NCI-H748 (cell line): Measurements from ENCODE around the gene CCNC.

Experiments used
- DNase-seq: peaks from one replicate; lab custom pipeline; 2025; ENCODE audit not compliant: unreplicated experiment; lab: John Stamatoyannopoulos, UW

CCNC gene, protein sequence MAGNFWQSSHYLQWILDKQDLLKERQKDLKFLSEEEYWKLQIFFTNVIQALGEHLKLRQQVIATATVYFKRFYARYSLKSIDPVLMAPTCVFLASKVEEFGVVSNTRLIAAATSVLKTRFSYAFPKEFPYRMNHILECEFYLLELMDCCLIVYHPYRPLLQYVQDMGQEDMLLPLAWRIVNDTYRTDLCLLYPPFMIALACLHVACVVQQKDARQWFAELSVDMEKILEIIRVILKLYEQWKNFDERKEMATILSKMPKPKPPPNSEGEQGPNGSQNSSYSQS

DNA sequence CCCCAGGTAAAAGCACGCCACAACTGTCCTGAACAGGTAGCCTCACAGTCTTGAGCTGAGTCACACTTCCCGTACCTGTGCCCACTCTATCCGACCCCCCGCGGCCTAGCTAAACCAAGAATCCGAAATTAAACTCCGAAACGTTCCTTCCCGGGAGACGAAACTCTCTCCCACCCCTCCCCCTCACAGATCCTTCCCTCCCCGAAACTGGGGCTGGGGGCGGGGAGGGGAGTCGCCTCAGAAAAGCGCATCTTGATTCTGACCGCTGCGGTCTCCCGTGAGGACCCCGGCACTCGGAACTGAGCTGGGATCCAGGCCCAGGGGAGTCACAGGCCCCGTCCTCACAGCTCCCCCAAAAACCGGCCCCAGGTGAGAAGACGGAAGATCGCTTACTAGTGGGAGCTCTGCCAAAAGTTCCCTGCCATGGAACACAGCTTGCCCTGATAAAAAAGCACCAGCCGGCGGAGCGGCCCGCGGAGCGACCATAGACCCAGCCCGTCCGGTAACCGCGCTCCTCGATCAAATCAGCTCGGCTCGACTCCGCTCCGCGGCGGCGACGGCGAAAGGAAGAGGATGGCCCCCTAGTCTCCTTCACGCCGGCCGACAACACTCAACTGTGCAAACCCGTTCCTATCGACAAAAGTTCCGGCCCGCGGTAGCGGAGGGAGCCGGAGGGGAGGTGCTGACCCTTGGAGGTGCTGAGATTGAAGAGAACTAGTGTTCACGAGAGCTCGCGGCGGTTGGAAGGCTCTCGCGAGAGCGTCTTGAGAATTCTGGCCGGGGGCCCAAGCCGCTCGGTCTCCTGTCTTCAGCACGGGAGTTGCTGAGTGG, at the start of gene CCNC:
Gene CCNC (minus strand): TSS at position 558 of the 831 bp plus-strand sequence. CDS start 133 bp downstream, at position 425.
- DNase-seq, result peak; percentile 98

DNA sequence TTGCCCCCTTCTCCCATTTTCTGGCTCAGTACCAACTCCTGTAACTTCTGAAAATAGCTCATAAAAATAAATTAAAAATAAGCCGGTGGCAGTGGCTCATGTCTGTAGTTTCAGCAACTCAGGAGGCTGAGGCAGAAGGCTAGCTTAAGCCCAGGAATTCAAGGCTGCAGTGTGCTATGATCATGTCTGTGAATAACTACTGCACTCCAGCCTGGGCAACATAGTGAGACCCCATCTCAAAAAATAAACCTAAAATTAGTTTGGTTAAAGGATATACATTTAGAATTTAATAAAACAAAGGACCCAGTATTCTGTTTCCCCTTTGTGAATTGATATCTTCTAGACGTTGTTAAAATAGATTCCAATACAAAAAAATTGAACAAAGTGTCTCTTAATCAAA, 48.7 kb upstream of the CCNC start:
- no peak for DNase-seq

DNA sequence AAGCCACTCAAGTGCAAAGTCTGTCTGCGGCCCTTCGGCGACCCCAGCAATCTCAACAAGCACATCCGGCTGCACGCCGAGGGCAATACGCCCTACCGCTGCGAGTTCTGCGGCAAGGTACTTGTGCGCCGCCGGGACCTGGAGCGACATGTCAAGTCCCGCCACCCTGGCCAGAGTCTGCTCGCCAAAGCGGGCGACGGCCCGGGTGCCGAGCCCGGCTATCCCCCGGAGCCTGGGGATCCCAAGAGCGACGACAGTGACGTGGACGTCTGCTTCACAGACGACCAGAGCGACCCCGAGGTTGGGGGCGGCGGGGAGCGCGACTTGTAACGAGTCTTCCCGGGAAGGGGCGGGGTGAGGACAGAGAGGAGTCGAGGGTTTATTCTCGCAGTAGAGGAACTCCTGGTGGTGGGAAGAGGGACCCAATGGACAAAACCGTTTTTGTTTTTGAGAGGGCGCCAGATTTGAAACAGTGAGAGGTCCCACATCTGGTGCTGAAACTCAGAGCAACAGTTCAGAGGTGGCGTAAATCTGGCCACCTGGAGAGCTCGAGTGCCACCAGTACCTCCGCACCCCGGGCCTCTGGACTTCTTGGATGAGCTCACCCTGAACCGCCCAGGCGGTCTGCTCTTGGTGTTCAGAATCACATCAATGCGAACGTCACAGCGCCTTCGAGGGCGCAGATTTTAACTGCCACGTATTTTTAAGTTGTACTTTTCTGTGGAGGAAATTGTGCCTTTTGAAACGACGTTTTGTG, 46.1 kb upstream of the CCNC start:
- peak; percentile 87 for DNase-seq

DNA sequence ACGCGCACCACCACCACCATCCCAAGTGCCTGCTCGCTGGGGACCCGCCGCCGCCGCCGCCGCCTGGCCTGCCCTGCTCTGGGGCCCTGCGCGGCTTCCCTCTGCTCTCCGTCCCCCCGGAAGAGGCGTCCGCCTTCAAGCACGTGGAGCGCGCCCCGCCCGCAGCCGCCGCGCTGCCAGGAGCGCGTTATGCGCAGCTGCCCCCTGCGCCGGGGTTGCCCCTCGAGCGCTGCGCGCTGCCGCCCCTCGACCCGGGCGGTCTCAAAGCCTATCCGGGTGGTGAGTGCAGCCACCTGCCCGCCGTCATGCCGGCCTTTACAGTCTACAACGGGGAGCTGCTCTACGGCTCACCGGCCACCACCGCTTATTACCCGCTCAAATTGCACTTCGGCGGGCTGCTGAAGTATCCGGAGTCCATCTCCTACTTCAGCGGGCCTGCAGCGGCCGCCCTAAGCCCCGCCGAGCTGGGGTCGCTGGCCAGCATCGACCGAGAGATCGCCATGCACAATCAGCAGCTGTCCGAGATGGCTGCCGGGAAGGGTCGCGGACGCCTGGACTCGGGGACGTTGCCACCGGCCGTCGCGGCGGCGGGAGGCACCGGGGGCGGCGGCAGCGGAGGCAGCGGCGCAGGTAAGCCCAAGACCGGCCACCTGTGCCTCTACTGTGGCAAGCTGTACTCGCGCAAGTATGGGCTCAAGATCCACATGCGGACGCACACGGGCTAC, 45.4 kb upstream of the CCNC start:
- DNase-seq, result peak; percentile 81

DNA sequence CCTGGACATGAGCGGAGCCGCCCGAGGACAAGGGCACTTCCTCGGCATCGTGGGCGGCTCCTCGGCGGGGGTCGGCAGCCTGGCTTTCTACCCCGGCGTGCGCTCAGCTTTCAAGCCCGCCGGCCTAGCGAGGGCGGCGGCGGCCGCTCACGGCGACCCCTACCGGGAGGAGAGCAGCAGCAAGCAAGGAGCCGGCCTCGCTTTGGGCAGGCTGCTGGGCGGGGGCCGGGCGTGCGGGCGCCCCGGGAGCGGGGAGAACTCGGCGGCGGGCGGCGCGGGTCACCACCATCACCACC, 44.9 kb upstream of the CCNC start:
- peak; percentile 78 for DNase-seq

DNA sequence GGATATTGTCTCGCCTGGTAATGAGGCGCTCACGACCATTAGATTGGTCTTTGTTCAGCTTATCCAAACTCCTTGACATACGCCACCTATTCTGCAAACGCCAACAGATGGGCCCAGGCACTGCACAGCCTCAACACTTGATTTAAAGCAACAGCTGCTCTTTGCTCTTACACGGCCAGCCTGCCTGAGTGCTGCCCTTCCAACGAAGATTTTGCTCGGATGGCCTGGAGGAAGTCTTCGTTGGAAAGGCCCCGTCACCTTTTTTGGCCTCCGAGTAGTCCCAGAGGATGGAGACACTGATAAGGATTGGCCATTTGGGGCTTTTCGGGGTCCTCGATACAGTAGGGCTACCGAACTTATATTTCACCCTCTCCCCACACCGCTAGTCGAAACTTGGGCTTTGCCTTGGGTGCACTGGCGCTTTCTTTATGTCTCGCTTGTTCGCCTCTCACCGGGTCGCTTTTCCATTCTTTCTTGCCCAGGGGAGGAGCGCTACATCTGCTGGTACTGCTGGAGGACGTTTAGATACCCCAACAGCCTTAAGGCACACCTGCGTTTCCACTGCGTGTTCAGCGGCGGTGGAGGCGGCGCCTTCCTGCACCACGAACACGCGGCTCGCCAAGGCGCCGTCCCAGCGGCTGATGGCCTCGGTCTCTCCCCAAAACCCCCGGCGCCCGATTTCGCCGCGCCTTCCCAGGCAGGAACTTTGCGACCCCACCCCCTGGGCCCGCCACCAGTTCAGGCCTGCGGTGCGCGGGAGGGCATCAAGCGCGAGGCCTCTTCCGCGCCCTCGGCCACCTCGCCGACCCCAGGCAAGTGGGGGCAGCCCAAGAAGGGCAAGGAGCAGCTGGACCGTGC, 44.3 kb upstream of the CCNC start:
- peak; percentile 82 for DNase-seq

DNA sequence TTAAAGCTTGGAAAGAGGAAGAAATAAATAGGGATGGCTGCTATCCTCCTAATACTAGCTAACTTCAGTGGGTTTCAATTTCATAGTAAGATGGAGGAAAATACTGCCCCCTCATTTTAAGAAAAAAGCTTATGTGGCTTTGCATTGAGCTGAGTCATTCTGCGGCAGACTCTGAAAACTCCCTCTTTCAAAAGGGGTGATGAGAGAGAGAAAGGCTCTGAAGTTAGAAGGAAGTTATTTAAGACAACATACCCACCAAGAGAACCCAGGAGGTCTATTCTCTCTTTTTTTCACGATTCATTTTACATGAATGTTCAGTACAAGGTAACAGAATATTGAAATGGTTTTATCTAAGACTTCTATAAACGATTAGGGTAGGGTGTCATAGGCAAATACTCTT, 42.7 kb upstream of the CCNC start:
- no peak for DNase-seq

DNA sequence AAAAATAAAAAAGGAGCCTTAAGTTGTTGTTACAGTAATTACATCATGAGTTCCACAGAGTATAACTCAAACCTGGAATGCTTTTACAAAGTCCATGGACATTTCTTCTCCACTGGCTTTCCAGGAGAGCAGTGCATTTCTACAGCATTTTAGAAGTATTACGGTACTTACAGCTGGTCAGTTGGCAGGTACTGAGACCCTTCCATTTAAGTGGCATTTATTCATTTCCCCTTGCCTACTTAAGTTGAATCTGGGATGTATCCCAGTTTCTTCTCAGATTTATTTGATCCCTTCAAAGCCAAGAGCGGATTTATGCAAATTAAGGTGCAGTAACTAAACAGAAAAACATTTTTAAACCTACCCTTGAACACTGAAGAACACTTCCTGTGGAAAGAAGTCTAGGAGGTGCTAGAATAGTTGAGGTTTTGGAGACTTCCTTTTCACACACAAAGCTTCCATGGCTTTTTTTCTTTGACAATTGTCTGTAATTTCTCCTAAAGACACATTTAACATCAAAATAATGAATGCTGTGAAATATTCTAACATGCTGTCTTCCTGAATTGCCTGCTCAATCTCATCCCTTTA, 41.5 kb upstream of the CCNC start:
- DNase-seq, result no peak

DNA sequence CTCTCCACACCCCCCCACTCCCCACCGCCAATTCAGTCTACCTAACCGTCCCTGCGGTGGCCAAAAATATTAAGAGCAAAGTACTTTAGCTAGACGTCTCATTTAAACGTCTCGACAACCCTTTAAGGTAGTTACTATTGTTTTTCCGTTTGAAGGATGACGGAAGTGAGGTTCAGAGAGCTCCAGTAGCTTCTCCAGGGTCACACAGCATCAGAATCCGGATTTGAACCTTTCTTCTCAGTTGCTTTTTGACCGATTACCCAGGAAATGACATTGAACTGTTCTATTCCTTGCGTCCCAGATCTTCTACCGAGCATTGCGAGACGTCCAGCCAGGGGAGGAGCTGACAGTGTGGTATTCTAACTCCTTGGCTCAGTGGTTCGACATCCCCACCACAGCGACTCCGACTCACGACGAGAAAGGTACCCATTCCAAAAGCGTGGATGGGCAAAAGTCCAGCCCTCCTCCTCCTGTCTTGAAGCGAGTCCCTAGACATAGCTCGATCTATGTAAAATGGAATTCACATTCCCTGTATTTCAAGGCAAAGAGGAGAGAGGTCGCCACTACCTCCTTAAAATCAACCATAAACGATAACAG, 40.5 kb upstream of the CCNC start:
- no peak for DNase-seq

DNA sequence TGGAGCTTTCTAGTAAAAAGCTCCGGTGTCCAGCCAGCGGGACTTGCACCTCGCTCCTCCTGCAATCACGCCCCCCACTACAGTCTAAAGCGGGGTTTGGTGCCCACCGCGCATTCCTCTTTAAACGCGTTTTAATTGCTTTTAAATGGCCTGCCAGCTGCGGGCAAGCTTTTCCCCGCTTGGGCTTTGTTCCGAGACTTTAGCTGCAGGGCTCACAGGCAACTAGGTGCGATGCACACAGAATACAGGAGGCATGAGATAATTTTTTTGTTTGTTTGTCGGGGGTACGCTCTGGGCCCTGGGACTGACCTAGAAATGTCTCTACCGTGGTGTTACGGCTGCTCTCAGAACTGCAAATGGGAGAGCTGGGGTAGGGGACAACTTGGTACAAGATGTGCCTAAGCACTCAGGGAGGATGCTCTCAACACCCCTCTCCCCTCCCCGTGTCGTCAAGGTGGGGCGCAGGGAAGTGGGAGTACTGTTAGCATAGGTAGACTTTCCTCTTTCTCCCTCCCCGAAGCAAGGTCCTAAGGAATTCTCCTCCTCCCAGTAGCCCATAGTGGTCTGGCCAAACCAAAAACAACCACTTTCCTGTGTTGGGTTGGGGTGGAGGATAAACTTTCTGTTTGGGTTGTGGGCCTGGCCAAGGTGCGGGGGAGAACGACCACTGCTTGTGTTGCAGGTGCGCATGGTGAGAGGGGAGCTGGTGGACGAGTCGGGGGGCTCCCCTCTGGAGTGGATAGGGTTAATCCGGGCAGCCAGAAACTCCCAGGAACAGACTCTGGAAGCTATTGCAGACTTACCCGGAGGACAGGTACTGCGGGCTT, 39.8 kb upstream of the CCNC start:
- DNase-seq, result no peak

DNA sequence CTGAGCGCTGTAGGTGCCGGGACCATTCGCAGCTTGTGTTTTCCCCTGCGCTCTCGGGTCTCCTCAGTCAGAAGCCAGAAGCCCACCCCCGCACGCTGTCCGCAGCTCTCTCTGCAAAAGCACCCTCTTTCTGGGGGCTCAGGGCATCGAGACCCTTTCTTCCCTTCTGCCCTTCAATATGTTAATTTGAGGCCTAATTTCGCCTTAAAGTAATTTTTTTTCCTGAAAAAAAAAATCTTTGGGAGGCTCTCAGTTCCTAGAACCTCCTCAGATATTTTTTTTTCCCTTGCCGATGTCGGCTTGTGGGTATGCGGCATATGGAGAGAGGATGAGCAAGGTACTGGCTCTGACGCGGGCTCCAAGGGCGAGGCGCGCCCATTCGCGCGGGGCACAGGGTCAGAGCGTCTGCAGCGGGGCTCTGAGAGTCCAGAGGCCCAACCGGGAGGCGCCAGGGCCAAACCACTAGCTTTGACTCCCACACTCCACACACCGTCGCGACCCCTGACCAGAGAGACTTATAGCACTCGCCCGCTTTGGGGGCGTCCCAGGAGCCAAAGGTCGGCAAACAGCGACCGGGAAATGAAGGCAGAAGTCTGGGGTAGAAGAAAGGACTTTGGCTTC, 39.1 kb upstream of the CCNC start:
- no peak for DNase-seq

DNA sequence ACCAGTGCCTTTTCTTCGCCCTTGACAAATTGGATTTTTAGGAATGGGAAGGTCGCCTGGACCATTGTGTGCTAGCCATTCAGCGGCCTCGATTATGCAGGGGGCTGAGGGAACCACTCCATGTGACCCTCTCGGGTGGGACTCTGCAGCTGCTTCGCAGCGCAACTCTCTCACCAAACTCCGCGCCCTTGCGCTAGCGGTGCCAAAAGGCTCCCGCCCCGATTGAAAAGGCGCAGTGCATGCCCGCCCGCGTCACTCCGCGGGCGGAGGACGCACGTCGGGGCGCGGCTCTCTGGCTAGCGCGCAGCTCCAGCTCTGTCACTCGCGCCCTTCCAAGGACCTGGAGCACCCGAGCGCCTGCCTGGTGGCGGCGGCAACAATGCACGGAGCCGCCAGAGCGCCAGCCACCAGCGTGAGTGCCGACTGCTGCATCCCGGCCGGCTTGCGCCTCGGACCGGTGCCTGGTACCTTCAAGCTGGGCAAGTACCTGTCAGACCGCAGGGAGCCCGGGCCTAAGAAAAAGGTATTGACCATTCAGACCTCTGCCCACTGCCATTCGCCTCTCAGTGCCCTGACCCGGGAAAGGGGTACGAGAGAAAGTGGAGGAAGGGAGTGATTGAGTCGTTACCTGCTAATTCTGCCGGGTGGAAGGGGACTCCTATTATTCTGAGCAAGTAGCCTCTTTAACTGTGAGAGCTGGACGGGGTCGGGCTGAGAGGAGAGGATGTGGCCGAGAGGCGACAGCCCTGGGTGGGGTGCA, 38.4 kb upstream of the CCNC start, which contains the start of gene PRDM13:
Gene PRDM13 (plus strand): TSS at position 178 of the 760 bp plus-strand sequence. CDS start 202 bp downstream, at position 380.
- DNase-seq, result no peak

DNA sequence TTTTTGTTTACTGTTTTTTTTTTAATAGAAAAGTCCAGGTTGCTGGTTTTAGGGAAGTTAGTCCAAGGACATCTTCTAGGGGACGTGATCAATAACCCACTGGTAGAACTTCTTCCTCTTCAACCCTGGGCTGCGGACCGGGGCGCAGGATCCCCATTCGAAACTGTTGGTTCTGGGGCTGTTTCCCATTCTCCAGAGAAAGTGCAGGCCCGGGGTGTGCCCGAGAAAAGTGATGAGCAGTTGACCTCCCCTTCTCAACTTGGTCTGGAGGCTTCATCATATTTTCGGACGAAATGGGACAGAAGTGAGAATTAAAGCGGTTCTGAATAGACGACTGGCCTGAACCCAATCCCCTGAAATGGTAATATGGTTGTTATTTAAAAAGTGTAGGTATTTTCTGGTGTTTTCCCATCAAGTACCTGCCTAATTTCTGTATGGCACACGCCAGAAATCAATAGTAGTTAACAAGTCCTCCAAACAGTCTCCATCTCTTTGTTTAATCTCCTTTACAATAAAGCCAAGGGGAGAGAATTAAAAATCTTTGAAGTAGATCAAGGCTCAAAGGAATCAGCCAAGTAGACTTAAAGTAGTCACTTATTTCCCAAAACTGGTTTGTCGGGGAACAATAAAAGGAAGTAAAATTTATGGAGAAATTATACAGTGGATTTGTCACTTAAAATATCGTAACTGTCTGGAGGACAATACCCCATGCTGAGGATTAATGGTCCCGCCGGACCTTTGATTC, 37.6 kb upstream of the CCNC start:
- no peak for DNase-seq

DNA sequence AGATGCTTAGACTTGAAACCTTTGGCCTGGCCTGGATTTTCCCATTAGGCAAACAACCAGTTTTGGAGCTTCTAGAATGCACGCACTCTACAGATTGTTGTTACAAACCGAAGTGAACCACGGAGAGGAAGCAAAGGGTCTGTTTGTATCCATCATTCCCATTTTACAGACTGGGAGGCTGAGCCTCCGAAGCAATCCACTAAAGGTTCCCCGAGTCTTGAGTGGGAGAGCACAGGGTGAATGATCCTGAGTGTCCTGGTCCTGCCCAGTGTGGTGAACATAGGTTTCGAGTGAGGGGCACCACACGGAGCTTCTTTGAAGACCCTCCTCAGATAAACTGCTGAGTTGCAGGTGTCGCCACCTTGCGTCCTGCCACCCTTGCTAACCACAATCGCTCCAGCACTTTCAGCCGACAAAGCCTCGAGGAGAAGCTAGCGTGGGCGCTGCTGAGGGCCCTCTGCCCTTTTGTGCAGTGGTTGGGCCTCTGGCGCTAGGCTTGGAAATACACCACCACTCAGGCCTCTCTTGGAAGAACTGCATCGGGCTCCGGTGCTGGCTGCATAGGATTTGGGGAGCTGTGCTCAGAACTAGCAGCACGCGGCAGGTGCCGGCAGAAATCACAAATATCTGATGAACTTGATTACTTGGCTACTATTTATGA, 36.7 kb upstream of the CCNC start:
- DNase-seq, result no peak

DNA sequence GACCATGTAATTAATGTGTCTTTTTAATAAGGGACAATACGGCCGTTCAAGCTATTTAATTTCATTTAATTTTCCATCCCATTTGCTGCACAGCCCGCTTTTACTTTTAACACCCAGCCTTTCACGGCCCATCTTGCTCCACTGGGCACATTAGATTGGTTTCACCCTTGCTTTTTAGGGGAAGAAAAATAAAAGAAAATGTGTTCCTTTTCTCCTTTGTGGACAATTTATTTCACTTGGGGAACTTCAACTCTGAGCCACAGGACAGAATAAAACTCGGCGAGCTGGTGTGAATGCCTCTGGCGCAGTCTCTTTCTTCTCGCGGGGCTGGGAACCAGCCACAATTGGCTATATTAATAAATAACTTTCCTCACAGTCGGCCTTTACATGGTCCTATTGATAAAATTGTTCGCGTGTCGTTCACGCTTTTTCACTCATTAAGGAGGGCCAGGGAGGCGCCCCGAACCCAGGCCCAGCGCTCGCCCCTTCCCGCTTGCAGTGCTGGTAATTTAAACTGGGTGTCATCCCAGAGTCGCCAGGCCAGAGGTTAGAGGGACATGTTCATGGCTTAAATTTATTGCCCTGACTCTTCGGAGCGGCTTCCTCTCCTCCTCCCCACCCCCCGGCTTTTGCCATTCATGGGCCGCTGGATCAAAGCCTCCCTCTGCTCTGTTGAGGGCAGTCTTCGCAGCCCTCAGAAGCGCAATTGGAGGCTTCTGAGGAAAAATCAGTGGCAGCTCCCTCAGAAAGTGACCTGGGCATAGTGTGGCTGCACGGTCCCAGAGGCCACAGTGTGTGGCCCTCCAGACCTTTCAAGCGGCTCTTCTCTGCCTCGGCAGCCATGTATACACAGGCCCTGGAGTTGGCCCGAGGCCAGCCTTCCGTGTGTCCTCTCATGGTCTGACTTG, 36.0 kb upstream of the CCNC start:
- DNase-seq, result no peak
